Prostate gland (tissue), 2 donors: ENCODE measurements around the gene RAD54L. TPM values are rescaled to one million over a fixed set of nuclear protein-coding genes. Genes with fewer than 3 reads are reported as not detected.

Experiments
- DNase-seq: peaks from one replicate; pipeline ENCODE4 v3.0.0-alpha.2; 2019; ENCODE audit warnings: low spot score
- H3K27ac ChIP-seq, 2 donors: fragments of 200-600 bp; sonication (generic); 2 replicates each; pipeline ENCODE4 v1.5.1; 2017 to 2019
- H3K27me3 ChIP-seq: fragments of 200-600 bp; sonication (generic); replicated peaks from 2 replicates; pipeline ENCODE4 v1.5.1; 2019; ENCODE audit not compliant: insufficient read depth
- H3K36me3 ChIP-seq, 2 donors: fragments of 200-600 bp; sonication (generic); 1 replicate in 1 of 2; 2 replicates in 1 of 2; pipeline versions ENCODE4 v1.5.1 to v1.8.1; 2017 to 2019
- H3K4me1 ChIP-seq: fragments of 200-600 bp; sonication (generic); replicated peaks from 2 replicates; pipeline ENCODE4 v1.5.1; 2019
- H3K4me3 ChIP-seq, 2 donors: fragments of 200-600 bp; sonication (generic); 2 replicates each; pipeline ENCODE4 v1.5.1; 2017 to 2019
- H3K9me3 ChIP-seq: fragments of 200-600 bp; sonication (generic); 2 replicates; pipeline ENCODE4 v1.5.1; 2017
- CTCF ChIP-seq, 4 experiments: fragments of 200-600 bp in 2 of 4; fragments of 450-650 bp in 2 of 4; sonication (generic) in 2 of 4; IDR thresholded peaks; 1 replicate in 3 of 4; 2 replicates in 1 of 4; pipeline ENCODE4 v1.5.1; 2016 to 2019; ENCODE audit warnings: antibody characterized with exemption in 4 of 4, mild to moderate bottlenecking in 2 of 4, moderate library complexity in 2 of 4
- POLR2A ChIP-seq: fragments of 450-650 bp; IDR thresholded peaks from one replicate; pipeline ENCODE4 v1.6.1; 2016; ENCODE audit warnings: antibody characterized with exemption, mild to moderate bottlenecking
- POLR2AphosphoS5 ChIP-seq: sonication (generic); formaldehyde crosslinking; IDR thresholded peaks from one replicate; pipeline ENCODE4 v1.6.1; 2017; ENCODE audit warnings: antibody characterized with exemption
- WGBS: methylation state at CpG from one replicate; pipeline ENCODE4 v1.1.5; 2018; 5-methylcytosine and 5-hydroxymethylcytosine counted together
- intact Hi-C: fragments of 100-400 bp; cut with DNase I; formaldehyde crosslinking; loops from one replicate; pipeline ENCODE4 v1.14.2; 2022
- total RNA-seq, 2 donors: library from RNA; depleted of rRNA; stranded (reverse); fragments of >200 nt; gene quantifications; one replicate each; pipeline ENCODE4 v1.1.0, GENCODE V29; 2016

RAD54L gene
- total RNA-seq, 2 donors from 2014 or later, result 8.2 to 8.4 TPM

- Histone ChIP-seq H3K9me3 (no peaks in the 10 kb centered on the region), H3K27ac (no peak overlapping the region), H3K4me3 (peak overlapping the region; percentile 38 to 39), H3K4me1 (no peaks in the 10 kb centered on the region), H3K36me3 (no peaks in the 10 kb centered on the region), H3K27me3 (no peaks in the 10 kb centered on the region)
- 3% methylated on average over 7 of the region's 7 CpGs for WGBS
- TF ChIP-seq POLR2A (no peak), POLR2AphosphoS5 (no peak), CTCF (IDR thresholded peaks at IDR 0.05) (no peak)
- no peak for DNase-seq
- intact Hi-C loops, result no loop called here
Measured at GRCh38 chr1:46248122-46248920, 758 bp downstream of the RAD54L start.

- H3K4me3 ChIP-seq, result no peak overlapping the region
- no peaks in the 10 kb centered on the region for H3K36me3 ChIP-seq
- WGBS, result 94% methylated on average over 5 of the region's 5 CpGs
- no peak for TF ChIP-seq CTCF (IDR thresholded peaks at IDR 0.05)
- TF ChIP-seq POLR2AphosphoS5, result no peak
- TF ChIP-seq POLR2A, result no peak
- intact Hi-C loops, result no loop called here
- no peaks in the 10 kb centered on the region for H3K9me3 ChIP-seq
- H3K27me3 ChIP-seq, result no peaks in the 10 kb centered on the region
- H3K4me1 ChIP-seq, result no peaks in the 10 kb centered on the region
- no peak overlapping the region for H3K27ac ChIP-seq
- no peak for DNase-seq
Measured at GRCh38 chr1:46254668-46255067, 7.1 kb downstream of the RAD54L start.

- intact Hi-C loops, result no loop called here
- H3K27me3 ChIP-seq, result no peaks in the 10 kb centered on the region
- H3K4me1 ChIP-seq, result no peaks in the 10 kb centered on the region
- H3K27ac ChIP-seq, result no peak overlapping the region
- WGBS, result 94% methylated on average over 2 of the region's 2 CpGs
- no peak for DNase-seq
- H3K9me3 ChIP-seq, result no peaks in the 10 kb centered on the region
- H3K36me3 ChIP-seq, result no peaks in the 10 kb centered on the region
- no peak overlapping the region for H3K4me3 ChIP-seq
- TF ChIP-seq POLR2A (no peak), CTCF (IDR thresholded peaks at IDR 0.05) (no peak), POLR2AphosphoS5 (no peak)
Measured at GRCh38 chr1:46256523-46256922, 9.0 kb downstream of the RAD54L start.

- intact Hi-C loops, result no loop called here
- TF ChIP-seq POLR2A, result no peak
- TF ChIP-seq CTCF (IDR thresholded peaks at IDR 0.05), result no peak
- TF ChIP-seq POLR2AphosphoS5, result no peak
- 67% methylated on average over 1 of the region's 1 CpG for WGBS
Measured at GRCh38 chr1:46262508-46262907, 14.9 kb downstream of the RAD54L start.

GRCh38 chr1:46263146-46263545, 15.6 kb downstream of the RAD54L start:
- 81% methylated on average over 2 of the region's 2 CpGs for WGBS
- intact Hi-C loops, result no loop called here
- H3K36me3 ChIP-seq, result no peaks in the 10 kb centered on the region
- no peak for DNase-seq
- H3K4me3 ChIP-seq, result no peak overlapping the region
- no peak for TF ChIP-seq POLR2AphosphoS5
- no peak for TF ChIP-seq POLR2A
- no peak for TF ChIP-seq CTCF (IDR thresholded peaks at IDR 0.05)
- no peaks in the 10 kb centered on the region for H3K4me1 ChIP-seq
- no peak overlapping the region for H3K27ac ChIP-seq
- no peaks in the 10 kb centered on the region for H3K9me3 ChIP-seq
- no peaks in the 10 kb centered on the region for H3K27me3 ChIP-seq

More at GRCh38 chr1:46262508-46262907, 14.9 kb downstream of the RAD54L start:
- Histone ChIP-seq H3K4me1 (no peaks in the 10 kb centered on the region), H3K27me3 (no peaks in the 10 kb centered on the region), H3K36me3 (no peaks in the 10 kb centered on the region), H3K4me3 (no peak overlapping the region), H3K9me3 (no peaks in the 10 kb centered on the region), H3K27ac (no peak overlapping the region)
- DNase-seq, result no peak
